Measurements from ENCODE around the gene RNF115.

The RNF115 gene

GRCh38 chr1:145804235-145805045 is 19.5 kb downstream of the RNF115 start:
- Histone ChIP-seq H3K27me3 (ENCODE audit: low read length) (no peaks in the 10 kb centered on the region), H3K36me3 (ENCODE audit: low read length) (no peaks in the 10 kb centered on the region), H3K9me2 (replicated peaks; ENCODE audit: insufficient read depth, low read length) (no peaks in the 10 kb centered on the region), H3K9me3 (ENCODE audit: insufficient read depth, low read length) (no peaks in the 10 kb centered on the region), H3K4me2 (ENCODE audit: low read depth, low read length, poor library complexity, severe bottlenecking) (no peak overlapping the region), H3K9ac (ENCODE audit: low read length) (no peak overlapping the region), H3K27ac (ENCODE audit: low read depth, low read length) (no peak overlapping the region), H4K20me1 (ENCODE audit: low read depth, low read length) (no peaks in the 10 kb centered on the region), H3K4me3 (ENCODE audit: insufficient read depth, low read length, poor library complexity, severe bottlenecking) (no peak overlapping the region), H3F3A (ENCODE audit: insufficient read depth) (no peaks in the 10 kb centered on the region; the same call in 1 of the 2 replicates), H3K79me2 (ENCODE audit: insufficient read depth, low read length) (peaks cover 77% of the 10 kb centered on the region), H2AFZ (ENCODE audit: low read depth, low read length, severe bottlenecking) (no peak overlapping the region)
- TF ChIP-seq CTCF (IDR thresholded peaks at IDR 0.05; ENCODE audit: insufficient read depth, low read length, poor library complexity, severe bottlenecking) (no peak), EZH2phosphoT487 (conservative IDR thresholded peaks at IDR 0.05; ENCODE audit: low read length) (no peak)

GRCh38 chr1:145799806-145800205 is 24.1 kb downstream of the RNF115 start:
- TF ChIP-seq CTCF (IDR thresholded peaks at IDR 0.05; ENCODE audit: insufficient read depth, low read length, poor library complexity, severe bottlenecking) = no peak
- peaks cover 13% of the 10 kb centered on the region; the same call in 1 of the 2 replicates for H3K36me3 ChIP-seq (ENCODE audit: low read length)
- H3K4me3 ChIP-seq (ENCODE audit: insufficient read depth, low read length, poor library complexity, severe bottlenecking) = no peak overlapping the region
- no peaks in the 10 kb centered on the region for H3K27me3 ChIP-seq (ENCODE audit: low read length)
- no peak overlapping the region for H2AFZ ChIP-seq (ENCODE audit: low read depth, low read length, severe bottlenecking)
- H3K79me2 ChIP-seq (ENCODE audit: insufficient read depth, low read length) = peaks cover 76% of the 10 kb centered on the region
- no peaks in the 10 kb centered on the region for H4K20me1 ChIP-seq (ENCODE audit: low read depth, low read length)
- H3K4me2 ChIP-seq (ENCODE audit: low read depth, low read length, poor library complexity, severe bottlenecking) = no peak overlapping the region
- H3K9ac ChIP-seq (ENCODE audit: low read length) = no peak overlapping the region
- no peak overlapping the region for H3K27ac ChIP-seq (ENCODE audit: low read depth, low read length)
- peaks cover 15% of the 10 kb centered on the region for H3K9me3 ChIP-seq (ENCODE audit: insufficient read depth, low read length)
- no peaks in the 10 kb centered on the region for H3K9me2 ChIP-seq (replicated peaks; ENCODE audit: insufficient read depth, low read length)
- H3F3A ChIP-seq (ENCODE audit: insufficient read depth) = no peaks in the 10 kb centered on the region

GRCh38 chr1:145796753-145797152 is 27.1 kb downstream of the RNF115 start:
- Histone ChIP-seq H3F3A (ENCODE audit: insufficient read depth) (no peaks in the 10 kb centered on the region), H3K27ac (ENCODE audit: low read depth, low read length) (no peak overlapping the region), H3K4me2 (ENCODE audit: low read depth, low read length, poor library complexity, severe bottlenecking) (no peak overlapping the region), H3K4me3 (ENCODE audit: insufficient read depth, low read length, poor library complexity, severe bottlenecking) (no peak overlapping the region), H3K9me3 (ENCODE audit: insufficient read depth, low read length) (peaks cover 15% of the 10 kb centered on the region), H3K9ac (ENCODE audit: low read length) (no peak overlapping the region), H3K9me2 (replicated peaks; ENCODE audit: insufficient read depth, low read length) (no peaks in the 10 kb centered on the region), H3K36me3 (ENCODE audit: low read length) (peaks cover 13% of the 10 kb centered on the region; the same call in 1 of the 2 replicates), H3K27me3 (ENCODE audit: low read length) (no peaks in the 10 kb centered on the region), H2AFZ (ENCODE audit: low read depth, low read length, severe bottlenecking) (no peak overlapping the region), H4K20me1 (ENCODE audit: low read depth, low read length) (no peaks in the 10 kb centered on the region), H3K79me2 (ENCODE audit: insufficient read depth, low read length) (peaks cover 51% of the 10 kb centered on the region)
- no peak for TF ChIP-seq EZH2phosphoT487 (conservative IDR thresholded peaks at IDR 0.05; ENCODE audit: low read length)
- TF ChIP-seq CTCF (IDR thresholded peaks at IDR 0.05; ENCODE audit: insufficient read depth, low read length, poor library complexity, severe bottlenecking) = no peak

Measured in SU-DHL-6 (cell line).